Measurements from ENCODE around the gene MMRN2. TPM values are rescaled to one million over a fixed set of nuclear protein-coding genes. Genes with fewer than 3 reads are reported as not detected.
A peak's percentile ranks its signal among the peaks of the same experiment; 100 is the strongest.

The MMRN2 gene
- total RNA-seq, 1 donor from 2014 or later: 282 TPM

- no peak for DNase-seq (ENCODE audit: low spot score in 2 of 2)
- intact Hi-C loops (cut with DNase I): loop anchor here (5.0 kb wide), 1 partner anchor 270 kb away; no protein-coding TSS in a partner anchor
- no peak overlapping the region for H3K4me3 ChIP-seq
- no peaks in the 10 kb centered on the region for H3K36me3 ChIP-seq
- H3K4me1 ChIP-seq: peaks cover 26 to 56% of the 10 kb centered on the region in 2 donors
- no peaks in the 10 kb centered on the region for H3K9me3 ChIP-seq
- H3K27me3 ChIP-seq: no peaks in the 10 kb centered on the region
- peak overlapping the region in 1 of 2 donors; percentile 31 for H3K27ac ChIP-seq
- TF ChIP-seq CTCF (IDR thresholded peaks at IDR 0.05): no peak
Observed at GRCh38 chr10:86962136-86962980, 4.9 kb upstream of the MMRN2 start.

- Histone ChIP-seq H3K36me3 (no peaks in the 10 kb centered on the region), H3K27me3 (no peaks in the 10 kb centered on the region), H3K4me1 (peaks cover 27 to 56% of the 10 kb centered on the region in 2 donors), H3K27ac (no peak overlapping the region), H3K9me3 (no peaks in the 10 kb centered on the region), H3K4me3 (no peak overlapping the region)
- DNase-seq (ENCODE audit: low spot score in 2 of 2): peak in 1 of 2 donors; percentile 63
- intact Hi-C loops (cut with DNase I): loop anchor here (5.0 kb wide), 1 partner anchor 269 kb away; no protein-coding TSS in a partner anchor
- no peak for TF ChIP-seq CTCF (IDR thresholded peaks at IDR 0.05)
Observed at GRCh38 chr10:86961481-86962091, 4.2 kb upstream of the MMRN2 start.

GRCh38 chr10:86960863-86961434 lies 3.5 kb upstream of the MMRN2 start:
- intact Hi-C loops (cut with DNase I): loop anchor here (1.0 to 5.0 kb wide), 2 partner anchors 22 to 269 kb away; no protein-coding TSS in a partner anchor
- Histone ChIP-seq H3K9me3 (no peaks in the 10 kb centered on the region), H3K36me3 (no peaks in the 10 kb centered on the region), H3K27ac (no peak overlapping the region), H3K4me3 (no peak overlapping the region), H3K4me1 (peaks cover 33 to 57% of the 10 kb centered on the region in 2 donors), H3K27me3 (no peaks in the 10 kb centered on the region)
- no peak for TF ChIP-seq CTCF (IDR thresholded peaks at IDR 0.05)
- DNase-seq (ENCODE audit: low spot score in 2 of 2): peak in 1 of 2 donors; percentile 55

GRCh38 chr10:86960003-86960862 lies 2.8 kb upstream of the MMRN2 start:
- DNase-seq (ENCODE audit: low spot score in 2 of 2): peak in 1 of 2 donors; percentile 83
- Histone ChIP-seq H3K4me3 (peak overlapping the region in 1 of 2 donors; percentile 42), H3K36me3 (no peaks in the 10 kb centered on the region), H3K27ac (peak overlapping the region; percentile 95 to 98), H3K4me1 (peaks cover 40 to 59% of the 10 kb centered on the region in 2 donors), H3K27me3 (no peaks in the 10 kb centered on the region), H3K9me3 (no peaks in the 10 kb centered on the region)
- TF ChIP-seq CTCF (IDR thresholded peaks at IDR 0.05): peak; percentile 91 to 97 (median 97)
- intact Hi-C loops (cut with DNase I): loop anchor here (1.0 to 5.0 kb wide), 2 partner anchors 21 to 268 kb away; no protein-coding TSS in a partner anchor

GRCh38 chr10:86959737-86960002 lies 2.3 kb upstream of the MMRN2 start:
- Histone ChIP-seq H3K9me3 (no peaks in the 10 kb centered on the region), H3K27me3 (no peaks in the 10 kb centered on the region), H3K4me1 (peaks cover 45 to 64% of the 10 kb centered on the region in 2 donors), H3K27ac (peak overlapping the region; percentile 95 to 98), H3K4me3 (peak overlapping the region in 1 of 2 donors; percentile 42), H3K36me3 (no peaks in the 10 kb centered on the region)
- TF ChIP-seq CTCF (IDR thresholded peaks at IDR 0.05): no peak
- DNase-seq (ENCODE audit: low spot score in 2 of 2): no peak
- intact Hi-C loops (cut with DNase I): loop anchor here (1.0 to 10.0 kb wide), 4 partner anchors 20 to 435 kb away; partner anchors contain the start of gene WAPL

Data from ascending aorta (tissue), 2 donors.